Muscle layer of duodenum (tissue), 2 donors: ENCODE measurements around the gene EPS8L3.
"Not testable (repeated sequence)": the region's sequence is repeated elsewhere in the genome, so short reads cannot be mapped to it uniquely, and the experiment has no call there.

ENCODE experiments used
- H3K27ac ChIP-seq: one replicate; pipeline ENCODE4 v1.7.0; 2013; ENCODE audit warnings: mild to moderate bottlenecking, low read length
- H3K27me3 ChIP-seq: one replicate; pipeline ENCODE4 v1.7.0; 2013; ENCODE audit warnings: low read depth, mild to moderate bottlenecking, control low read depth, low read length
- H3K36me3 ChIP-seq, 2 donors: one replicate each; pipeline ENCODE4 v1.7.0; 2013; ENCODE audit warnings: low read length in 2 of 2, control low read depth in 1 of 2, mild to moderate bottlenecking in 1 of 2; ENCODE audit not compliant: insufficient read depth in 2 of 2, control insufficient read depth in 1 of 2
- H3K4me1 ChIP-seq, 2 donors: one replicate each; pipeline ENCODE4 v1.7.0; 2013; ENCODE audit warnings: low read length in 2 of 2, mild to moderate bottlenecking in 2 of 2, control low read depth in 1 of 2, moderate library complexity in 1 of 2; ENCODE audit not compliant: insufficient read depth in 2 of 2, control insufficient read depth in 1 of 2
- H3K4me3 ChIP-seq, 2 donors: one replicate each; pipeline ENCODE4 v1.7.0; 2013; ENCODE audit warnings: low read length in 2 of 2, low read depth in 1 of 2, mild to moderate bottlenecking in 1 of 2
- H3K9me3 ChIP-seq, 2 donors: one replicate each; pipeline ENCODE4 v1.7.0; 2013; ENCODE audit warnings: low read length in 2 of 2, control low read depth in 1 of 2, mild to moderate bottlenecking in 1 of 2; ENCODE audit not compliant: control insufficient read depth in 1 of 2
- donor health status: healthy.

Gene EPS8L3

DNA sequence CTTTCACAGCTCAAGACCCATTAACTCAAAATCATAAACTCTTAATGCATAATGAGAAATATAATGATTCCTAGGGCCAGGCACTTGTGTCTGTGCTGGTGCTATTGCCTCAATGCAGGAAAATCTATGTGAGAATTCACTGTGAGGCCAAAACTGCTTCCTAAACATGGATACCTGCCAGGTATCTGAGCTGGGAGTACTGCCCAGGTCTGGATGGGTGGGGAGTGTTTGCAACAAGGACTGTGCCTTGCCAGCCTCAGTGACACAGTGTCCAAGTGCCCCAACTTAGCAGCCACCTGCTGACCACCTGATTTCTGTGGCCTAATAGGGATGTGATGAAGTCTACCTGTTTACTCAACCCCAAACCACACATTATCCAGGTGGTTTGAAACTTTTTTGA, 53.9 kb downstream of the EPS8L3 start:
- H3K4me1 ChIP-seq = peaks cover 0 to 12% of the 10 kb centered on the region in 2 donors
- H3K36me3 ChIP-seq, H3K27me3 ChIP-seq, H3K4me3 ChIP-seq, H3K27ac ChIP-seq, H3K9me3 ChIP-seq: not testable (repeated sequence)

DNA sequence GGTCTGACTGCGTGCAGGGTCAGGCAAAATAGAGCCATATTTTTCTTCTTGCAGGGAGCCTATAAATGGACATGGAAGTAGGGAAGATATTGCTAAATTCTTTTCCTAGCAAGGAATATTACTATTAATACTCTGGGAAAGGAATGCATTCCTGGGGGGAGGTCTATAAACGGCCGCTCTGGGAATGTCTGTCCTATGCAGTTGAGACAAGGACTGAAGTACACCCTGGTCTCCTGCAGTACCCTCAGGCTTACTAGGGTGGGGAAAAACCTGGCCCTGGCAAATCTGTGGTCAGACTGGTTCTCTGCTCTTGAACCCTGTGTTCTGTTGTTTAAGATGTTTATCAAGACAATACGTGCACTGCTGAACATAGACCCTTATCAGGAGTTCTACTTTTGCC, 54.8 kb downstream of the EPS8L3 start:
- H3K36me3 ChIP-seq, H3K4me1 ChIP-seq, H3K4me3 ChIP-seq, H3K27me3 ChIP-seq, H3K27ac ChIP-seq, H3K9me3 ChIP-seq: not testable (repeated sequence)

DNA sequence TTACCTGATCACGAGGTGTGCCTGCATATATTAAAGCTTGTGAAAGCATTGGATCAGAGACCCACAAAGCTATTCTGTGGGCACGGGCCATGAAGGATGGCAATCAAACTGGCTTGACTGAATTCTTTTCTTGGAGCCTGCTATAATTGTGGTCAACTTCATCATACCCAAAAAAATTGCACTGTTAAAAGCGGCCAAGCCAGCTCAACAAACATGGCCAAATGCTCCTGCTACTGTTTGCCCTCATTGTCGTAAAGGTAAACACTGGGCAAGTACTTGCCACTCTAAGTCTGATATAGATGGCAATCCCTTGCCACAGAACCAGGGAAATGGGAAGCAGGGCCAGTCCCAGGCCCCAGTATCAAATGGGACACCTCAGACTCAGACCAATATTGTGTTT, 58.3 kb downstream of the EPS8L3 start:
- no peaks in the 10 kb centered on the region for H3K4me1 ChIP-seq
- H3K4me3 ChIP-seq = no peak overlapping the region
- H3K27me3 ChIP-seq = no peaks in the 10 kb centered on the region
- no peaks in the 10 kb centered on the region for H3K36me3 ChIP-seq
- peaks cover 0 to 5% of the 10 kb centered on the region in 2 donors for H3K9me3 ChIP-seq
- H3K27ac ChIP-seq = no peak overlapping the region

DNA sequence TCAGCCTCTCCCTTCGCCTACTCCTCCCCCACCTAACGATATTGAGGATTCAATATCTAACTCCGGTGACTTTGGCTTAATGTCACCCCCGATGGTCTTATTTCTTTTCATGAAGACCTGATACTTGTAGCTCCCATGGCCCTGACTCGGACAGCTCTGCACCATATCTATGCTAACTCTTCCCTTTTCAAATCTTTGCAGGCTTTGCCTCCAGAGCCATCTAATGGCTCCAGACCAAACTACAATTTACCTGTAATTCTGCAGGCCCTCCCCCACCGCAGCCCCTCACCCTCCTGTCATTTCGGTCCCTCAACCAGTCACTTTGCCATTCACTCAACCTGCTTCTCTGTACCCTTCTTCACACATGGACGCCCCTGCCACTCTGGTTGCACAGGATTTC, 59.5 kb downstream of the EPS8L3 start:
- Histone ChIP-seq H3K27me3 (no peaks in the 10 kb centered on the region), H3K36me3 (no peaks in the 10 kb centered on the region)

DNA sequence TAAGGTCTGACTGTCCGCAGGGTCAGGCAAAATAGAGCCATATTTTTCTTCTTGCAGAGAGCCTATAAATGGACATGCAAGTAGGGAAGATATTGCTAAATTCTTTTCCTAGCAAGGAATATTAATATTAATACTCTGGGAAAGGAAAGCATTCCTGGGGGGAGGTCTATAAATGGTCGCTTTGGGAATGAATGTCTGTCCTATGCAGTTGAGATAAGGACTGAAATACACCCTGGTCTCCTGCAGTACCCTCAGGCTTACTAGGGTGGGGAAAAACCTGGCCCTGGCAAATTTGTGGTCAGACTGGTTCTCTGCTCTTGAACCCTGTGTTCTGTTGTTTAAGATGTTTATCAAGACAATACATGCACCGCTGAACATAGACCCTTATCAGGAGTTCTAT, 60.8 kb downstream of the EPS8L3 start:
- not testable (repeated sequence) for H3K4me3 ChIP-seq, H3K36me3 ChIP-seq, H3K4me1 ChIP-seq, H3K27ac ChIP-seq, H3K27me3 ChIP-seq, H3K9me3 ChIP-seq

More for the DNA sequence above, 59.5 kb downstream of the EPS8L3 start:
- Histone ChIP-seq H3K4me1 (no peaks in the 10 kb centered on the region), H3K27ac (no peak overlapping the region), H3K9me3 (peaks cover 0 to 5% of the 10 kb centered on the region in 2 donors), H3K4me3 (no peak overlapping the region)
